GM19238 (cell line): ENCODE measurements around the gene FAM227B.

Source experiments
- DNase-seq: peaks from one replicate; pipeline ENCODE4 v3.0.0; 2011; ENCODE audit warnings: low spot score; ENCODE audit not compliant: insufficient read length

FAM227B gene

GRCh38 chr15:49297584-49297983, 323.0 kb downstream of the FAM227B start:
- no peak for DNase-seq

- no peak for DNase-seq
Observed at GRCh38 chr15:49296258-49296657, 324.4 kb downstream of the FAM227B start.

GRCh38 chr15:49293941-49294340, 326.7 kb downstream of the FAM227B start:
- DNase-seq = no peak

- DNase-seq = no peak
Observed at GRCh38 chr15:49290191-49290590, 330.4 kb downstream of the FAM227B start.

GRCh38 chr15:49288391-49288790, 332.2 kb downstream of the FAM227B start:
- no peak for DNase-seq

- no peak for DNase-seq
Observed at GRCh38 chr15:49287481-49287880, 333.1 kb downstream of the FAM227B start.

GRCh38 chr15:49286649-49287404, 333.8 kb downstream of the FAM227B start:
- DNase-seq = no peak

GRCh38 chr15:49282366-49282765, 338.3 kb downstream of the FAM227B start:
- DNase-seq = no peak

GRCh38 chr15:49279521-49280456, 340.8 kb downstream of the FAM227B start:
- DNase-seq = no peak

GRCh38 chr15:49278751-49279150, 341.9 kb downstream of the FAM227B start:
- no peak for DNase-seq
